Neuronal stem cell (in vitro differentiated cells): ENCODE data around the gene ACSF3.

ENCODE experiments used
- DNase-seq: peaks from one replicate; pipeline ENCODE4 v3.0.0-alpha.2; 2013; ENCODE audit warnings: low spot score
- H2AFZ ChIP-seq: one replicate; pipeline ENCODE4 v1.6.1; 2013; ENCODE audit warnings: mild to moderate bottlenecking, low read length, inconsistent platforms
- H2AK5ac ChIP-seq: 2 replicates; pipeline ENCODE4 v1.6.1; 2013; ENCODE audit warnings: low read depth, mild to moderate bottlenecking, inconsistent platforms, low read length, moderate library complexity, mixed read lengths
- H2BK120ac ChIP-seq: 2 replicates; pipeline ENCODE4 v1.6.1; 2013; ENCODE audit warnings: low read depth, mild to moderate bottlenecking, inconsistent platforms, low read length, moderate library complexity, mixed read lengths
- H2BK12ac ChIP-seq: one replicate; pipeline ENCODE4 v1.6.1; 2013; ENCODE audit warnings: low read length, inconsistent platforms
- H2BK15ac ChIP-seq: 2 replicates; pipeline ENCODE4 v1.6.1; 2013; ENCODE audit warnings: mild to moderate bottlenecking, low read length, inconsistent platforms, mixed read lengths
- H2BK5ac ChIP-seq: one replicate; pipeline ENCODE4 v1.6.1; 2013; ENCODE audit warnings: inconsistent platforms, mild to moderate bottlenecking, low read length, moderate library complexity
- H3K14ac ChIP-seq: one replicate; pipeline ENCODE4 v1.6.1; 2013; ENCODE audit warnings: low read length, inconsistent platforms
- H3K18ac ChIP-seq: 2 replicates; pipeline ENCODE4 v1.6.1; 2013; ENCODE audit warnings: low read length, inconsistent platforms
- H3K23ac ChIP-seq: 2 replicates; pipeline ENCODE4 v1.6.1; 2013; ENCODE audit warnings: low read depth, mild to moderate bottlenecking, mixed read lengths, low read length, inconsistent platforms; ENCODE audit not compliant: poor library complexity
- H3K27ac ChIP-seq: replicated peaks from 3 replicates; pipeline ENCODE4 v1.5.1; 2013; ENCODE audit warnings: low read length, inconsistent platforms
- H3K27me3 ChIP-seq, 3 experiments: 2 replicates each; pipeline ENCODE4 v1.6.1; 2013; ENCODE audit warnings: low read length in 3 of 3, mild to moderate bottlenecking in 2 of 3, inconsistent platforms in 1 of 3, low read depth in 1 of 3, mixed read lengths in 1 of 3, moderate library complexity in 1 of 3; ENCODE audit not compliant: control insufficient read depth in 3 of 3, insufficient read depth in 3 of 3
- H3K36me3 ChIP-seq, 2 donors: replicated peaks in 1 of 2; 2 replicates each; pipeline ENCODE4 v1.6.1; 2013; ENCODE audit warnings: low read length in 2 of 2; ENCODE audit not compliant: control insufficient read depth in 2 of 2, insufficient read depth in 2 of 2
- H3K4ac ChIP-seq: 2 replicates; pipeline ENCODE4 v1.6.1; 2013; ENCODE audit warnings: inconsistent platforms, mild to moderate bottlenecking, low read length, moderate library complexity
- H3K4me1 ChIP-seq, 2 donors: 1 replicate in 1 of 2; 2 replicates in 1 of 2; pipeline ENCODE4 v1.6.1; 2013; ENCODE audit warnings: low read length in 2 of 2, low read depth in 1 of 2; ENCODE audit not compliant: control insufficient read depth in 2 of 2, insufficient read depth in 1 of 2
- H3K4me2 ChIP-seq: one replicate; pipeline ENCODE4 v1.6.1; 2013; ENCODE audit warnings: mild to moderate bottlenecking, low read length, inconsistent platforms; ENCODE audit not compliant: insufficient read depth, poor library complexity, severe bottlenecking
- H3K4me3 ChIP-seq, 2 donors: 2 replicates each; pipeline ENCODE4 v1.5.1; 2013; ENCODE audit warnings: low read length in 2 of 2, mild to moderate bottlenecking in 2 of 2, inconsistent platforms in 1 of 2, moderate library complexity in 1 of 2
- H3K79me1 ChIP-seq: one replicate; pipeline ENCODE4 v1.6.1; 2013; ENCODE audit warnings: low read depth, mild to moderate bottlenecking, inconsistent platforms, low read length, moderate library complexity
- H3K9ac ChIP-seq: one replicate; pipeline ENCODE4 v1.6.1; 2013; ENCODE audit warnings: mild to moderate bottlenecking, low read depth, low read length, inconsistent platforms; ENCODE audit not compliant: poor library complexity
- H3K9me3 ChIP-seq, 2 donors: replicated peaks in 1 of 2; 2 replicates each; pipeline versions ENCODE3 to v1.6.1; 2013; ENCODE audit warnings: low read length in 2 of 2, mild to moderate bottlenecking in 2 of 2, inconsistent platforms in 1 of 2, low read depth in 1 of 2, mixed read lengths in 1 of 2, moderate library complexity in 1 of 2; ENCODE audit not compliant: control insufficient read depth in 2 of 2, insufficient read depth in 1 of 2
- H4K8ac ChIP-seq: one replicate; pipeline ENCODE4 v1.6.1; 2013; ENCODE audit warnings: low read depth, mild to moderate bottlenecking, inconsistent platforms, low read length, moderate library complexity
- H4K91ac ChIP-seq: one replicate; pipeline ENCODE4 v1.6.1; 2013; ENCODE audit warnings: low read length, low read depth, mild to moderate bottlenecking, inconsistent platforms; ENCODE audit not compliant: poor library complexity
- WGBS, 2 donors: extraction: QIAGEN DNeasy Blood & Tissue Kit; methylation state at CpG; one replicate each; pipeline ENCODE4 v1.1.7; 2013; ENCODE audit warnings: missing lambda C conversion rate in 2 of 2, mixed read lengths in 1 of 2; ENCODE audit not compliant: insufficient read length in 2 of 2, insufficient replicate concordance in 1 of 2; ENCODE audit errors: extremely low coverage in 2 of 2; 5-methylcytosine and 5-hydroxymethylcytosine counted together

Gene ACSF3

GRCh38 chr16:89150090-89150835 is 56.6 kb downstream of the ACSF3 start:
- H3K4me2 ChIP-seq = no peak overlapping the region
- H2BK120ac ChIP-seq = no peak overlapping the region
- no peak overlapping the region for H4K8ac ChIP-seq
- H3K14ac ChIP-seq = peak overlapping the region; percentile 27
- H3K36me3 ChIP-seq = peaks cover 17 to 52% of the 10 kb centered on the region in 2 donors
- H3K4ac ChIP-seq = no peak overlapping the region
- no peak overlapping the region for H2AK5ac ChIP-seq
- H3K4me1 ChIP-seq = no peaks in the 10 kb centered on the region
- H4K91ac ChIP-seq = no peak overlapping the region
- peak overlapping the region in 1 of 2 donors; percentile 55 for H3K4me3 ChIP-seq
- no peak for DNase-seq
- H2BK15ac ChIP-seq = no peak overlapping the region
- H3K79me1 ChIP-seq = no peaks in the 10 kb centered on the region
- no peak overlapping the region for H2BK12ac ChIP-seq
- no peaks in the 10 kb centered on the region for H3K27me3 ChIP-seq
- H3K27ac ChIP-seq = no peak overlapping the region
- H2BK5ac ChIP-seq = no peak overlapping the region
- no peak overlapping the region for H3K23ac ChIP-seq
- H3K18ac ChIP-seq = no peak overlapping the region
- WGBS, 2 donors = no CpG with 5 or more reads among the region's 18 CpGs
- no peak overlapping the region for H3K9ac ChIP-seq
- peaks cover 6 to 26% of the 10 kb centered on the region in 2 donors for H3K9me3 ChIP-seq
- H2AFZ ChIP-seq = no peak overlapping the region

GRCh38 chr16:89150981-89151380 is 57.3 kb downstream of the ACSF3 start:
- peaks cover 17 to 45% of the 10 kb centered on the region in 2 donors for H3K36me3 ChIP-seq
- H4K91ac ChIP-seq = no peak overlapping the region
- no peak overlapping the region for H3K14ac ChIP-seq
- no peaks in the 10 kb centered on the region for H3K4me1 ChIP-seq
- no peak overlapping the region for H2BK120ac ChIP-seq
- no peak overlapping the region for H2BK12ac ChIP-seq
- no peak overlapping the region for H3K4me2 ChIP-seq
- WGBS, 2 donors = no CpG with 5 or more reads among the region's 8 CpGs
- no peaks in the 10 kb centered on the region for H3K79me1 ChIP-seq
- DNase-seq = no peak
- H4K8ac ChIP-seq = no peak overlapping the region
- no peak overlapping the region for H2BK15ac ChIP-seq
- H3K4ac ChIP-seq = no peak overlapping the region
- H2BK5ac ChIP-seq = no peak overlapping the region
- H3K27me3 ChIP-seq = no peaks in the 10 kb centered on the region
- H2AFZ ChIP-seq = no peak overlapping the region
- no peak overlapping the region for H3K23ac ChIP-seq
- no peak overlapping the region for H2AK5ac ChIP-seq
- H3K9me3 ChIP-seq = peaks cover 6 to 26% of the 10 kb centered on the region in 2 donors
- no peak overlapping the region for H3K18ac ChIP-seq
- no peak overlapping the region for H3K4me3 ChIP-seq
- H3K27ac ChIP-seq = no peak overlapping the region
- no peak overlapping the region for H3K9ac ChIP-seq

- H3K14ac ChIP-seq = no peak overlapping the region
- DNase-seq = no peak
- H2BK120ac ChIP-seq = no peak overlapping the region
- H2BK12ac ChIP-seq = no peak overlapping the region
- WGBS, 2 donors = no CpG with 5 or more reads among the region's 41 CpGs
- no peaks in the 10 kb centered on the region for H3K79me1 ChIP-seq
- no peak overlapping the region for H3K4me3 ChIP-seq
- H2AFZ ChIP-seq = no peak overlapping the region
- peaks cover 7 to 31% of the 10 kb centered on the region in 2 donors for H3K36me3 ChIP-seq
- peaks cover 11 to 19% of the 10 kb centered on the region in 2 donors for H3K9me3 ChIP-seq
- no peak overlapping the region for H3K4ac ChIP-seq
- no peaks in the 10 kb centered on the region for H3K4me1 ChIP-seq
- no peak overlapping the region for H3K4me2 ChIP-seq
- H3K9ac ChIP-seq = no peak overlapping the region
- no peak overlapping the region for H2BK5ac ChIP-seq
- H4K8ac ChIP-seq = no peak overlapping the region
- no peak overlapping the region for H3K23ac ChIP-seq
- no peak overlapping the region for H4K91ac ChIP-seq
- H2BK15ac ChIP-seq = no peak overlapping the region
- peaks cover 0 to 2% (median 0%) of the 10 kb centered on the region in 3 experiments for H3K27me3 ChIP-seq
- no peak overlapping the region for H2AK5ac ChIP-seq
- H3K18ac ChIP-seq = no peak overlapping the region
- H3K27ac ChIP-seq = no peak overlapping the region
Observed at GRCh38 chr16:89152831-89153700, 59.4 kb downstream of the ACSF3 start.

GRCh38 chr16:89153848-89154271 is 60.2 kb downstream of the ACSF3 start:
- H2BK15ac ChIP-seq = no peak overlapping the region
- H3K79me1 ChIP-seq = no peaks in the 10 kb centered on the region
- H2AFZ ChIP-seq = no peak overlapping the region
- peaks cover 0 to 2% (median 0%) of the 10 kb centered on the region in 3 experiments for H3K27me3 ChIP-seq
- H3K36me3 ChIP-seq = peaks cover 5 to 27% of the 10 kb centered on the region in 2 donors
- no peak overlapping the region for H3K4me2 ChIP-seq
- H3K4me3 ChIP-seq = no peak overlapping the region
- DNase-seq = no peak
- H4K91ac ChIP-seq = no peak overlapping the region
- no peak overlapping the region for H2BK120ac ChIP-seq
- H3K4me1 ChIP-seq = no peaks in the 10 kb centered on the region
- no peak overlapping the region for H4K8ac ChIP-seq
- peak overlapping the region; percentile 35 for H3K9ac ChIP-seq
- WGBS, 2 donors = no CpG with 5 or more reads among the region's 19 CpGs
- H3K18ac ChIP-seq = no peak overlapping the region
- H3K27ac ChIP-seq = no peak overlapping the region
- no peak overlapping the region for H2AK5ac ChIP-seq
- no peak overlapping the region for H2BK12ac ChIP-seq
- H3K14ac ChIP-seq = no peak overlapping the region
- H3K23ac ChIP-seq = peak overlapping the region; percentile 47
- H2BK5ac ChIP-seq = no peak overlapping the region
- peaks cover 13 to 15% of the 10 kb centered on the region in 2 donors for H3K9me3 ChIP-seq
- no peak overlapping the region for H3K4ac ChIP-seq
